ENCODE data around the gene FAM118A. TPM values are rescaled to one million over a fixed set of nuclear protein-coding genes. Genes with fewer than 3 reads are reported as not detected.

FAM118A gene
- total and polyA plus RNA-seq, 2 experiments from 2014 or later: 11.9 to 20.3 TPM

GRCh38 chr22:45302751-45303150 lies 7.0 kb upstream of the FAM118A start (continued):
- no peak for TF ChIP-seq ZNF462 (CRISPR knock-in tag; IDR thresholded peaks at IDR 0.05)
- no peak for TF ChIP-seq STAT1 (IDR thresholded peaks at IDR 0.05; ENCODE audit: unreplicated experiment)
- no peak for TF ChIP-seq CREB1 (CRISPR knock-in tag; IDR thresholded peaks at IDR 0.05; ENCODE audit: low read depth)
- TF ChIP-seq JUNB (IDR thresholded peaks at IDR 0.05; ENCODE audit: unreplicated experiment): no peak
- no peak for TF ChIP-seq EZH2 (IDR thresholded peaks at IDR 0.05; ENCODE audit: low read depth, unreplicated experiment)
- TF ChIP-seq, protein P1, sequence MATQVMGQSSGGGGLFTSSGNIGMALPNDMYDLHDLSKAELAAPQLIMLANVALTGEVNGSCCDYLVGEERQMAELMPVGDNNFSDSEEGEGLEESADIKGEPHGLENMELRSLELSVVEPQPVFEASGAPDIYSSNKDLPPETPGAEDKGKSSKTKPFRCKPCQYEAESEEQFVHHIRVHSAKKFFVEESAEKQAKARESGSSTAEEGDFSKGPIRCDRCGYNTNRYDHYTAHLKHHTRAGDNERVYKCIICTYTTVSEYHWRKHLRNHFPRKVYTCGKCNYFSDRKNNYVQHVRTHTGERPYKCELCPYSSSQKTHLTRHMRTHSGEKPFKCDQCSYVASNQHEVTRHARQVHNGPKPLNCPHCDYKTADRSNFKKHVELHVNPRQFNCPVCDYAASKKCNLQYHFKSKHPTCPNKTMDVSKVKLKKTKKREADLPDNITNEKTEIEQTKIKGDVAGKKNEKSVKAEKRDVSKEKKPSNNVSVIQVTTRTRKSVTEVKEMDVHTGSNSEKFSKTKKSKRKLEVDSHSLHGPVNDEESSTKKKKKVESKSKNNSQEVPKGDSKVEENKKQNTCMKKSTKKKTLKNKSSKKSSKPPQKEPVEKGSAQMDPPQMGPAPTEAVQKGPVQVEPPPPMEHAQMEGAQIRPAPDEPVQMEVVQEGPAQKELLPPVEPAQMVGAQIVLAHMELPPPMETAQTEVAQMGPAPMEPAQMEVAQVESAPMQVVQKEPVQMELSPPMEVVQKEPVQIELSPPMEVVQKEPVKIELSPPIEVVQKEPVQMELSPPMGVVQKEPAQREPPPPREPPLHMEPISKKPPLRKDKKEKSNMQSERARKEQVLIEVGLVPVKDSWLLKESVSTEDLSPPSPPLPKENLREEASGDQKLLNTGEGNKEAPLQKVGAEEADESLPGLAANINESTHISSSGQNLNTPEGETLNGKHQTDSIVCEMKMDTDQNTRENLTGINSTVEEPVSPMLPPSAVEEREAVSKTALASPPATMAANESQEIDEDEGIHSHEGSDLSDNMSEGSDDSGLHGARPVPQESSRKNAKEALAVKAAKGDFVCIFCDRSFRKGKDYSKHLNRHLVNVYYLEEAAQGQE (IDR thresholded peaks at IDR 0.05; ENCODE audit: unreplicated experiment): no peak
